Measurements from ENCODE around the gene OPN3.

- TF ChIP-seq MYC (IDR thresholded peaks at IDR 0.05; ENCODE audit: low read depth, low read length), result no peak
- TF ChIP-seq, protein P1, sequence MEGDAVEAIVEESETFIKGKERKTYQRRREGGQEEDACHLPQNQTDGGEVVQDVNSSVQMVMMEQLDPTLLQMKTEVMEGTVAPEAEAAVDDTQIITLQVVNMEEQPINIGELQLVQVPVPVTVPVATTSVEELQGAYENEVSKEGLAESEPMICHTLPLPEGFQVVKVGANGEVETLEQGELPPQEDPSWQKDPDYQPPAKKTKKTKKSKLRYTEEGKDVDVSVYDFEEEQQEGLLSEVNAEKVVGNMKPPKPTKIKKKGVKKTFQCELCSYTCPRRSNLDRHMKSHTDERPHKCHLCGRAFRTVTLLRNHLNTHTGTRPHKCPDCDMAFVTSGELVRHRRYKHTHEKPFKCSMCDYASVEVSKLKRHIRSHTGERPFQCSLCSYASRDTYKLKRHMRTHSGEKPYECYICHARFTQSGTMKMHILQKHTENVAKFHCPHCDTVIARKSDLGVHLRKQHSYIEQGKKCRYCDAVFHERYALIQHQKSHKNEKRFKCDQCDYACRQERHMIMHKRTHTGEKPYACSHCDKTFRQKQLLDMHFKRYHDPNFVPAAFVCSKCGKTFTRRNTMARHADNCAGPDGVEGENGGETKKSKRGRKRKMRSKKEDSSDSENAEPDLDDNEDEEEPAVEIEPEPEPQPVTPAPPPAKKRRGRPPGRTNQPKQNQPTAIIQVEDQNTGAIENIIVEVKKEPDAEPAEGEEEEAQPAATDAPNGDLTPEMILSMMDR (IDR thresholded peaks at IDR 0.05; ENCODE audit: low read depth, low read length), result no peak
- TF ChIP-seq POLR2A (IDR thresholded peaks at IDR 0.05; ENCODE audit: extremely low read depth, insufficient read length), result no peak
Measured at GRCh38 chr1:241648159-241648558, 8.0 kb upstream of the OPN3 start.

Measured in NB4 (cell line).